Kasumi-1 (cell line): Measurements from ENCODE around the gene RARRES2.
"Not testable (repeated sequence)": the region's sequence is repeated elsewhere in the genome, so short reads cannot be mapped to it uniquely, and the experiment has no call there.

Source experiments
- DNase-seq, 2 experiments: peaks; one replicate each; lab custom pipeline; 2025; lab: John Stamatoyannopoulos, UW

The RARRES2 gene

DNA sequence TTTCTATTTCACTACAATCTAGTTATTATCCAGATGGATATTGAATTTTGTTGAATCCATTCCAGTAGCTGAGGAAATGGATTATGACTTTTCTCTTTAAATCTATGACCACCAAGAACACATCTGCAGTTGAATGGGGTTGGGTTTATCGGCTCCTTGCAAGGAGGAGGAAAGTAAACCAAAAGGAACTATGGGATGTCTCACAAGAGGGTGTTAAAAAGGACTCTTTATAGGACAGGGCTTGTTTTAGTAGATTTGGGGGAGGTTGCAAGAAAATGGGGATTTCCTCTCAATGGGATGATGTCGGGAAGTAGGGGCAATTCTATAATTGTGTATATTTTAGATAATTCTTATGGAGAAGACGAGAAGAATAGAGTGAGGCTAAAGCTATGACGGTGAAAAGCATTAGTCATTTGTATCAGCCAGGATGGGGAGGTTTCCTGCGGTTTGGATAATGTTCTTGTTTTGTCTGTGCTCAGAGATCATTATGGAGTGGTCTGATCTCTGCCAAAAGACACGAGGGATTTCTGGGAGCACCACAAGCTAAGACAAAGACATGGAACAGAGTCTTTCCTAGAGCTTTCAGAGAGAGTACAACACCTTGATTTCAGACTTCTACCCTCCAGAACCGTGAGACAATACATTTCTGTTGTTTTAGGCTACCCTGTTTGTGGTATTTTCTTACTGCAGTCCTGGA, 23.5 kb downstream of the RARRES2 start:
- DNase-seq: peak; percentile 15 to 28

GRCh38 chr7:150316987-150317386, 24.4 kb downstream of the RARRES2 start:
- DNase-seq: not testable (repeated sequence)

DNA sequence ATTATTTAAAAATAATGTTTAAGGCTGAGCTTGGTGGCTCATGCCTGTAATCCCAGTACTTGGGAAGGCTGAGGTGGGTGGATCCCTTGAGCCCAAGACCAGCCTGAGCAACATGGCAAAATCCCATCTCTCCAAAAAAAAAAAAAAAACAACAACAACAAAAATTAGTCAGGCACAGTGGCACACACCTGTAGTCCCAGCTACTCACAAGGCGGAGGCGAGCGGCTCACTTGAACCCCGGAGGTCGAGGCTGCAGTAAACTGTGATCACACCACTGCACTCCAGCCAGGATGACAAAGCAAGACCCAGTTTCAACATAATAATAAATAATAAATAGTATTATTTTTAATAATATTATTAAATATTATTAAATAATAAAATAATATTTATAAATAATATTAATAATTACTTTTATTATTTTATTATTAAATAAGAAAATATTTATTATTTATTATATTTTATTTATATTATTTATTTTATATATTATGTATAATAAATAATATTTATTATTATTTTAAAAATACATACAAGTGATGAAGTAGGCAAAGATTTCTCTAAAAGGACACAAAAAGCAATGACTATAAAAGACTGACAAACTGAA, 26.7 kb downstream of the RARRES2 start:
- no peak for DNase-seq

DNA sequence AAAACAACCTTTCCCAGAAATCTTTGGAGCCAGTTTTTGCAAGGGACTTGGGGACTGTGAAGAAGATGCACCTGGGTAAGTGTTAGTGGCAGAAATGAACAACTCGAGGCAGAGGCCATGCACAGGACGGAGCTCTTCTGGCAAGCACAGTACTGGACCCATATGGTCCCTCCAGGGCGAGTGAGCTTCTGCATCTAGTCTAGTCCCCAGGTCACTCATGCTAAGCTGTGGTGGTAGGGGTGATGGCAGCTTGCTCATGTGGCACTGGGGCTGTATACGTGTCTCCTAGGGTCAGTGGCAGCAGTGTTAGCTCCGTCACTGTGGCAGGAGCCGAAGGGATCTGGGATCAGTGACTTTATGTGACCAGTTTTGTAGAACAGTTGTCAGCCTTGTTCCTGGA, 27.6 kb downstream of the RARRES2 start:
- DNase-seq: no peak

- no peak for DNase-seq
Measured at GRCh38 chr7:150313367-150313809, 28.0 kb downstream of the RARRES2 start.

DNA sequence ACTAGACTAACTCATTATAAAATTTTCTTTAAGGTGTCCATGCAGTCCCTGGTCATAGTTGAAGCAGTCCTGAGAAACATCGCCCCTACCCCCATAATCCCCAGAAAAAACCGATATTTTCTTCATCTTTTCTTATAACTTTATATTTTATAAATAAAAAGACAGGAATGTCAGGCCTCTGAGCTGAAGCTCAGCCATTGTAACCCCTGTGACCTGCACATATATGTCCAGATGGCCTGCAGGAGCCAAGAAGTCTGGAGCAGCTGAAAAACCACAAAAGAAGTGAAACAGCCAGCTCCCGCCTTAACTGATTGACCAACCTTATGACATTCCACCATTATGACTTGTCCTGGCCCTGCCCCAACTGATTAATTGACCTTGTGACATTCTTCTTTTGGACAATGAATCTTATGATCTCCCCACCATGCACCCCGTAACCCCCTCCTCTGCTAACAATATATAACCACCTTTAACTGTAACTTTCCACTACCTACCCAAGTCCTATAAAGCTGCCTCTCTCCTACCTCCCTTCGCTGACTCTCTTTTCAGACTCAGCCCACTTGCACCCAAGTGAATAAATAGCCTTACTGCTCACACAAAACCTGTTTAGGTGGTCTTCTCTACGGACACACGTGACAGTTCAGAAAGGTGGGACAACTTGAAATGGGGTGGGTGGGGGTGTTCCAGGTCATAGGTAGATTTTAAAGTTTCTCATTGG, 28.6 kb downstream of the RARRES2 start:
- DNase-seq: not testable (repeated sequence)

GRCh38 chr7:150311711-150312110, 29.7 kb downstream of the RARRES2 start:
- DNase-seq: no peak

DNA sequence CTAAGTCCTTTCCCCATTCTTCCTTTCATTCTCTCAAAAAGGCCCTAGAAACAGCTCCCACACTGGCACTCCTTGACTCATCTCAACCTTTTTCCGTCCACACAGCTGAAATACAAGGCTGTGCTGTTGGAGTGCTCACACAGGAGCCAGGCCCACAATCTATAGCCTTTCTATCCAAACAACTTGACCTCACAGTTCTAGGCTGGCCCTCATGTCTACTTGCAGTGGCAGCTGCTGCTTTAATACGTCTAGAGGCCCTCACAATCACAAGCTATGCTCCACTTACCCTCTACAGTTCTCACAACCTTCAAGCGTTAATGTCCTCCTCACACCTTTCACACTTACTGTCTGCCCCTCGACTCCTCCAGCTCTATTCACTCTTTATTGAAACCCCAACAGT, 30.3 kb downstream of the RARRES2 start:
- no peak for DNase-seq

DNA sequence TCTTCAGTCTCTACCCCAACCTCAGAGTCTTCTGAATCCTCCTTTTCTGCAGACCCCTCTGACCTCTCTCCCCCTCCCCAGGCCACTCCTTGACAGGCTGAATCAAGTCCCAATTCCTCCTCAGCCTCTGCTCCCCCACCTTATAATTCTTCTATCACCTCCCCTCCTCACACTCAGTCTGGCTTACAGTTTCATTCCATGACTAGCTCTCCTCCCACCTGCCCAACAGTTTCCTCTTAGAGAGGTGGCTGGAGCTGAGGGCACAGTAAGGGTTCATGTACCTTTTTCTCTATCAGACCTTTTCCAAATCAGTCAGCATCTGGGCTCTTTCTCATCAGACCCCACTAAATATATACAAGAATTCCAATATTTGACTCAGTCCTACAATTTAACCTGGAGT, 32.9 kb downstream of the RARRES2 start:
- DNase-seq: no peak

DNA sequence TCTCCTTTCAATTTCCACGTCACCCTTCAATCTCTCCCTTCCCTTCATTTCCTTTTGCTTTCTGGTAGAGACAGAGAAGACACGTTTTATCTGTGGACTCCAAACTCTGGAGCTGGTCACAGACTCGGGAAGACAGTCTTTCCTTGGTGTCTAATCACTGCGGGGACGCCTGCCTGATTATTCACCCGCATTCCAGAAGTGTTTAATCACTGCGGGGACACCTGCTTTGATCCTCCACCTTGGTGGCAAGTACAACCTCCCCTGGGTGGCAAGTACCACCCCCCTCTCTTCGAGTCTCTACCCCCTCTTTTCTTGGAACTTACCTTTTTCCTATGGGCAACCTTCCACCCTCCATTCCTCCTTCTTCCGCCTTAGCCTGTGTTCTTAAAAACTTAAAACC, 33.5 kb downstream of the RARRES2 start:
- no peak for DNase-seq

DNA sequence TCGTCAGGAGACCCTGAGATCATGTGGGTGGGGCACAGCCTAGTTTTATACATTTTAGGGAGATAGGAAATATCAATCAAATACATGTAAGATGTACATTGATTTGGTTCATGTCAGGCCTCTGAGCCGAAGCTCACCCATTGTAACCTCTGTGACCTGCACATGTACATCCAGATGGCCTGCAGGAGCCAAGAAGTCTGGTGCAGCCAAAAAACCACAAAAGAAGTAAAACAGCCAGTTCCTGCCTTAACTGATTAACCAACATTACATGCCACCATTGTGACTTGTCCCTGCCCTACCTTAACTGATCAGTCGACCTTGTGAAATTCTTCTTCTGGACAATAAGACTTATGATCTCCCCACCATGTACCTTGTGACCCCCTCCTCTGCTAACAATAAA, 34.3 kb downstream of the RARRES2 start:
- DNase-seq: no peak

- DNase-seq: not testable (repeated sequence)
Measured at GRCh38 chr7:150306377-150306776, 35.1 kb downstream of the RARRES2 start.

DNA sequence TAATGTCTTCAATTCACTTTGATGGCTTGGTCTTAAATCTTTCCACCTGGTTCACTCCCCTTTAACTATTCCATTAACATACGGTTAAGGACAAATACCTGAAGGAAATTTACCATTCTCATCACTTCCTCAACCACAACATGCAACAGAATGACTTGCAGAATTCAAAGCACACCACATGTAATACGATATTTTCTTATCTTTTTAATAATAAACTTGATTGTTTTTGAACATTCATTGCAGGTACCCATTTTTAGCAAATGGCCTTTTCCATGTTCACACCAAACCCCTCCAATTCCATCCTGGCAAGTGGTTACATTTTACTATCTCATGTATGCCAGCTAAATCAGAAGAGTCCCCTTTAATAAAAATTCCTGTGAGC, 35.5 kb downstream of the RARRES2 start:
- not testable (repeated sequence) for DNase-seq

DNA sequence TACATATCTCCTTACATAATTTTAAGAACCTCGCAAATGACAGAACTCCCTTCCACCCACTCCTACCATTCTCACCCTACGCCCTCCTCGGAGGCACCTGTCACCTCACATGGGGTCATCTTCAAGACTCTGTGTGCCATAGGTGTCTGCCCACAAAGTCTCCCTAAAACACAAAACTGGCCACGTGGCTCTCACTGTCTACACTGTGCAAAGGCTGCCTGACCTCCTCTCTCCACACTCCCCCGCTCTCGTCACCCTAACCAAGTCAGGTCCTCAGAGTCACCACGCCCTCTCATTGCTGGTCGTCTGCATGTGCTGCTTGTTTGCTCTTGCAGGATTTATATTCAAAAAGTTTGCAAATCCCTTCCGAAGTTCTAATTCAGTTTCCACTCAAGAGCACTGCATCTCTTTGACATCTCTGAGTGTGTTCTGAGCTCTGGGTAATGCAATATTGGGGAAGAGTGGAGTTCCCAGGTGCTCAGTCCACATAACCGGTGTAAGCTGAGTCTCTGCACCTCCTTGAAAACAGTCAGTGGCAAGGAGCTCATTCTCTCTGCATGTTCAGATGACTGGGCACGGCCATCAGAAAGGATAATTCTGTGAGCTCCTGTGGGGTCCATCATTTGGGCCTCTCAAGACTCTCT, 36.0 kb downstream of the RARRES2 start:
- DNase-seq: not testable (repeated sequence)

DNA sequence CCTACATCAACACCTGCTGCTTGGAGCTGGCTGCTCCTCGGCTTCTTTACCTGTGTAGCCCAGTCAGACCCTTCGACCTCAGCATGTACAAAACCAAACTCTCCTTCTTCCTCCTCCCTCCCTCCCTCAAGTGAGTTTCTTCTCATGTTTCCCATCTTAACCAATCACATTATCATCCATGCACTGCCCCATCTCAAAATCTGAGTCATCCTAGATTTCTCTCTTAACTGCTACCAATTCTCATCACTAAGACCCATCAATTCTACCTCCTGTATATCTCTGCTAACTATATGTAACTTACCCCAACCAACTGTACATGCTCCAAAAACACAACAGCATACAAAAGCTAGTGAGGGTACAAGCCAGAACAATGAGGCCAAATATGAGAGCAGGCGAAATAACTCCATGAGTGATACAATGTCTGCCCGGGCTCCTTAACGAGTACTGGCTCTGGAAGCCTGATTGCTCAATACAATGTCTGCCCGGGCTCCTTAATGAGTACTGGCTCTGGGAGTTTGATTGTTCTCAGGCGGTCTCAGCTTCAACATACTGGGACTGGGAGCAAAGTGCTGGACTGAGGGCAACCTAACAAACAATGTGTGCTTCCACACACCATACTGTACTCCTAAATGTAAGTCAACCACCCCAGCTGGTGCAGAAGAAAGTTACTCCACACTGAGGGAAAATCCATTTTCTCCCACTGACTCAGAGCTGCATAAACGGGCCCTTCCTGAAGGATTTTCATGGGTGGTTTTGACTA, 36.8 kb downstream of the RARRES2 start:
- DNase-seq: not testable (repeated sequence)

DNA sequence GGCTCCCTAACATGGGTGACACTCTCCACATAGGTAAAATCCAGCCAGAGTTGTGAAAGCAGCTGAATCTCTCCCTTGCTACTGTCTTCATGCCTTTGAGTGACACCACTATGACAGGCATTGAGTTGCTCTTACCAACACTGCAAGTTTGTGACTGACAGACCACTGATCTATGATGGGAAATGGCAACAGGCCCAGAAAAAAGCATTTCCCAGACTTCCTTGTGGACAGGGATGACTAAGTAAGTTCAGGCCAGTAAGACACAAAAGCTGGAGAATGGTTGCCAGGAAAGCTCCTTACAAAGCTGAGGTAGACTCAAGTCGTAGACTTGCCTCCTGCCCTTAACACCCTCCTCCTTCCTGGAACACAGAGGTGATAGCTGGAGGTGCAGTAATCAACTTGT, 38.5 kb downstream of the RARRES2 start:
- not testable (repeated sequence) for DNase-seq

DNA sequence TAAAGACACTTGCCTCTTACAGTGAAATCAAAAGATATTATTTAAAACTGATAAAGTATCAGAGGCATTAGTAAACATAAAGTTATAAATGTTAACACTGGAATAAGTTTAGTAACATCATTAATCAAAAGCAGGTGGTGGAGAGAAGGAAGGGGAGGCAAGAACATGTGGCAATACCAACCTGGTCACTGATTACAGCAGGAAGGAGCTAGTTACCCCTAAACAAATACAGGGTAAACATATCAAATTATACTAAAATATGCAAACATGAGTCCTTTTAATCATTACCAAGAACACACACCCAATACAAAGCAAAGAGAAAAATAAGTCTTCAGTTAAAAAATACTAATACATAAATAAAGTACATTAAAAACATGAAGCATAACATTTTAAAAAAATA, 43.5 kb downstream of the RARRES2 start:
- DNase-seq: not testable (repeated sequence)

DNA sequence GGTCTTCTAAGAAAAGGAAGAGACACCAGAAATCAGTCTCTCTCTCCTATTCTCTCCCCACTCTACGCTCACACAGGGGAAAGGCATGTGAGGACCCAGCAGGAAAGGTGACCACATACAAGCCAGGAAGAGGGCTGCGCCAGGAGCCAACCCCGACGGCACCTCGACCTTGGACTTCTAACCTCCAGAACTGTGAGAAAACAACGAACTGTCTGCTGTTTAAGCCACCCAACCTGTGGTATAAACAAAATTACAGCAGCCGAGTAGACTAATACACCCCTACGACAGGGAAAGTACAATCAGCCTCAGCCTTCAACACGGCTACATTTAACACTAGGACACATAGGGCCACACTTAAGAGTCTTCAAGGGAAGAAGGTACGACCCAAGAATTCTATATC, 44.6 kb downstream of the RARRES2 start:
- DNase-seq: not testable (repeated sequence)

DNA sequence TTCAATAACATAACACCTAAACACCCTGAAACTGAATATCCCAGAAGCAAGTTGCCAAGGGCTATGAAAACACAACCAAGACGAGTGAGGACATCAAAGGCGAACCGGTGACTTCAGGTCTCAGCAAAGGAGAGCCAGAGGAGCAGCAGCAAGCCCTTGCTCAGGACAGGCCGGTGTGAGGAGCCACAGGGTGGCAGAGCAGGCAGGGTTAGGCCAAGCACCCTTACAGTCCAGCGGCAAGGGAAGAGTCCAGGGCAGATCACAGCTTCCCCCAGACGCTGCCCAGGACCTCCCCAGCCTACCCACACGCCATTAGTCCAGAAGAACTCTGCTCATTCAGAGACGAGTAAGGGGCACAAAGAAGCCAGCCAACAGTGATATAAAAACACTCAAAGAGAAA, 45.8 kb downstream of the RARRES2 start:
- not testable (repeated sequence) for DNase-seq

- not testable (repeated sequence) for DNase-seq
Measured at GRCh38 chr7:150295027-150295426, 46.4 kb downstream of the RARRES2 start.

DNA sequence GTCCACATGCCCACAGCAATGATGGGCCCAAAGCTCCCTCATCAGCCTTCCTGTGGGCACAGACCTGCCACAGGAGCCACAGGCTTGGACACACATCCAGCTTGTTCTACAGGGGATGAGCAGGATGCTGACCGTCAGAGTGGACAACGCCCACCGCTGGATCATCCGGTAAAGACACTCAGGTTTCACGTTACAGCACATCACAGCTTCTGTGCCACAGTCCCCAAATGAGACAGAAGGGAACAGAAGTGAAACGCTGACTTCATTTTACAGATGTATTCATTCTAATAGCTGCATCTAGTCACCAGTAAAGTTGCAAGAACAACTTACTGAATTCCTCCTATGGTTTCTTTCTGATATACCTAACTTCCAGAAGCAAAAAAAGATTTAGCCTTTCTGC, 51.1 kb downstream of the RARRES2 start:
- DNase-seq: not testable (repeated sequence)

GRCh38 chr7:150288816-150289215, 52.6 kb downstream of the RARRES2 start:
- DNase-seq: not testable (repeated sequence)
